ENCODE measurements around the gene TLE4.

GRCh38 chr9:79646096-79646495 is 74.3 kb downstream of the TLE4 start:
- no peak for TF ChIP-seq EZH2phosphoT487 (IDR thresholded peaks at IDR 0.05; ENCODE audit: borderline replicate concordance, low read length)
- TF ChIP-seq CTCF (conservative IDR thresholded peaks at IDR 0.05; ENCODE audit: low read depth, low read length) = no peak

All from PC-3 (cell line).